A549 (cell line): ENCODE results near the gene CBFA2T2. TPM values are rescaled to one million over a fixed set of nuclear protein-coding genes. Genes with fewer than 3 reads are reported as not detected.
A peak's percentile ranks its signal among the peaks of the same experiment; 100 is the strongest.

Source experiments
- ATAC-seq, 2 experiments: fragments of 200-7000 bp in 1 of 2; fragments of >200 bp in 1 of 2; cut with Nextera tagmentation in 1 of 2; cut with Tn5 transposase in 1 of 2; 3 replicates each; pipeline versions ENCODE4 v1.8.0 to v1.9.1; 2018 to 2020; ENCODE audit warnings: mild to moderate bottlenecking in 1 of 2, moderate library complexity in 1 of 2
- CTCF ChIA-PET: fragments of 300-600 bp; sonication (Branson Sonifier 250); formaldehyde crosslinking; extraction: SDS; loops from one replicate; lab custom pipeline; 2021; ENCODE audit warnings: antibody characterized with exemption, inconsistent platforms; lab: Yijun Ruan, JAX
- POLR2A ChIA-PET: fragments of 350-600 bp; formaldehyde crosslinking; extraction: SDS; loops from one replicate; lab custom pipeline; 2021; ENCODE audit warnings: antibody characterized with exemption, inconsistent platforms; lab: Yijun Ruan, JAX
- DNase-seq, 2 experiments: peaks; one replicate each; pipeline versions ENCODE4 v3.0.0 to v3.0.0-alpha.2; 2011 to 2016; ENCODE audit warnings: low read depth in 1 of 2, low spot score in 1 of 2
- FAIRE-seq: peaks from 2 replicates; lab custom pipeline; 2011; peaks lifted over from hg19 to GRCh38; lab: Jason Lieb, UNC
- H3K27ac ChIP-seq, 2 experiments: fragments of >200 bp; sonication (Bioruptor Twin); formaldehyde crosslinking; 3 replicates each; pipeline ENCODE4 v1.5.1; 2016 to 2017
- H3K4me1 ChIP-seq: fragments of >200 bp; sonication (Bioruptor Twin); formaldehyde crosslinking; 3 replicates; pipeline ENCODE4 v1.6.1; 2016
- H3K4me2 ChIP-seq: fragments of >200 bp; sonication (Bioruptor Twin); formaldehyde crosslinking; 3 replicates; pipeline ENCODE4 v1.6.1; 2016
- H3K4me3 ChIP-seq: fragments of >200 bp; sonication (Bioruptor Twin); formaldehyde crosslinking; 3 replicates; pipeline ENCODE4 v1.5.1; 2016
- H3K9me3 ChIP-seq: fragments of >200 bp; sonication (Bioruptor Twin); formaldehyde crosslinking; 3 replicates; pipeline ENCODE4 v1.6.1; 2016
- BHLHE40 ChIP-seq: IDR thresholded peaks from 2 replicates; pipeline ENCODE4 v1.6.1; 2012; ENCODE audit warnings: low read depth, low read length, inconsistent platforms
- EHF ChIP-seq: fragments of 250-450 bp; sonication (Bioruptor Pico); IDR thresholded peaks from 2 replicates; pipeline ENCODE4 v1.5.0; 2020; ENCODE audit warnings: mild to moderate bottlenecking
- EHMT2 ChIP-seq: fragments of 200-600 bp; sonication (generic); IDR thresholded peaks from 2 replicates; pipeline ENCODE4 v1.6.1; 2016; ENCODE audit warnings: antibody characterized with exemption, low read depth, mild to moderate bottlenecking, moderate library complexity
- HOXA7 ChIP-seq: fragments of 250-450 bp; sonication (Bioruptor Pico); IDR thresholded peaks from 2 replicates; pipeline ENCODE4 v1.5.0; 2020; ENCODE audit warnings: mild to moderate bottlenecking, moderate library complexity
- JUN ChIP-seq, 2 experiments: fragments of >200 bp; sonication (Bioruptor Twin); formaldehyde crosslinking; IDR thresholded peaks; 2 replicates in 1 of 2; 3 replicates in 1 of 2; pipeline ENCODE4 v1.6.1; 2016 to 2017
- KDM5A ChIP-seq: fragments of 200-600 bp; sonication (generic); IDR thresholded peaks from 2 replicates; pipeline ENCODE4 v1.6.1; 2016; ENCODE audit warnings: antibody characterized with exemption, mild to moderate bottlenecking
- MAFK ChIP-seq: fragments of 450-650 bp; IDR thresholded peaks from 2 replicates; pipeline ENCODE4 v1.6.1; 2014; ENCODE audit not compliant: partially characterized antibody
- NR3C1 ChIP-seq: fragments of >200 bp; sonication (Bioruptor Twin); formaldehyde crosslinking; IDR thresholded peaks from 3 replicates; pipeline ENCODE4 v1.6.1; 2017
- RAD21 ChIP-seq, 2 experiments: fragments of >200 bp in 1 of 2; sonication (Bioruptor Twin) in 1 of 2; formaldehyde crosslinking in 1 of 2; IDR thresholded peaks in 1 of 2; conservative IDR thresholded peaks in 1 of 2; 2 replicates in 1 of 2; 3 replicates in 1 of 2; pipeline ENCODE4 v1.6.1; 2012 to 2018; ENCODE audit warnings: inconsistent platforms in 1 of 2
- ZSCAN20 ChIP-seq: fragments of 250-450 bp; sonication (Bioruptor Pico); IDR thresholded peaks from 2 replicates; pipeline ENCODE4 v1.8.0; 2022; ENCODE audit warnings: mild to moderate bottlenecking, moderate library complexity
- WGBS: methylation state at CpG from one replicate; pipeline ENCODE4 v1.1.6; 2017; ENCODE audit errors: missing lambda C conversion rate; 5-methylcytosine and 5-hydroxymethylcytosine counted together
- polyA plus RNA-seq, 4 experiments: library from polyadenylated mRNA; depleted of rRNA in 3 of 4; stranded (reverse); fragments of >200 nt; fragmentation: RNase III in 1 of 4; extraction: RNeasy Plus Mini Kit Qiagen cat#74134 plus additional on column Dnase treatment in 1 of 4; gene quantifications; 2 replicates in 3 of 4; 3 replicates in 1 of 4; pipeline ENCODE4 v1.2.3, GENCODE V29; 2011 to 2017
- TF ChIP-seq, protein P1 (sequence below): fragments of >200 bp; sonication (Bioruptor Twin); formaldehyde crosslinking; IDR thresholded peaks from 3 replicates; pipeline ENCODE4 v1.6.1; 2016
- TF ChIP-seq, protein P2 (sequence below): fragments of 450-650 bp; IDR thresholded peaks from 2 replicates; pipeline ENCODE4 v1.6.1; 2014; ENCODE audit warnings: antibody characterized with exemption
- TF ChIP-seq, protein P3 (sequence below): fragments of 150-350 bp; IDR thresholded peaks from 2 replicates; pipeline ENCODE4 v1.6.1; 2014; ENCODE audit warnings: low read depth, mild to moderate bottlenecking, low read length
- TF ChIP-seq, protein P4 (sequence below): fragments of 200-600 bp; sonication (generic); IDR thresholded peaks from 2 replicates; pipeline ENCODE4 v1.6.1; 2016; ENCODE audit warnings: antibody characterized with exemption, mild to moderate bottlenecking, moderate library complexity

The CBFA2T2 gene
- polyA plus RNA-seq, 2 of the 4 experiments (the other 2 are of a cell fraction), result 6.8 to 9.4 TPM

DNA sequence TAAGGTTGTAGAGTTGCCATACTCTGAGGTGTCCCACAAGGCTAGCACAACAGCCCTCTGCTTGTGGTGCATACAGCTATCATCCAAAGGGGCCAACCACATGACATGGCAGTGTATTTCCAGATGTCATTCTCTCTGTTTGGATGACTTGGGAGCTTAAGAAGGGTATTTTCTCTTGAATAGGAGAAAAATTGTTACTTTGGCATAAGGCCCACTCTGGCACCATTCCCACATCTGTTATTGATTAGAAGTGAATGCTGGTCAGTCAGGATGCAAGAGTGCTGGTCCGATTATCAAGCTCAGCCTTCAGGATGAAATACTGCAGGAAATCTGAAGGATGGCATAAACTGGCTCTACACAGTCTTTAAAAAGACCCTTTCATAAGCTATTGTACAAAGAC is 88.6 kb downstream of the CBFA2T2 start:
- 86% methylated on average over 1 of the region's 1 CpG for WGBS
- Histone ChIP-seq H3K4me1 (0 out of 3 replicates have a peak, but pooled peaks cover 4% of the 10 kb centered on the region), H3K4me2 (no peak overlapping the region), H3K27ac (no peak overlapping the region), H3K4me3 (no peak overlapping the region), H3K9me3 (no peaks in the 10 kb centered on the region)
- no peak for ATAC-seq
- no peak for DNase-seq
- POLR2A ChIA-PET, result no interaction called here
- TF ChIP-seq, protein P1, sequence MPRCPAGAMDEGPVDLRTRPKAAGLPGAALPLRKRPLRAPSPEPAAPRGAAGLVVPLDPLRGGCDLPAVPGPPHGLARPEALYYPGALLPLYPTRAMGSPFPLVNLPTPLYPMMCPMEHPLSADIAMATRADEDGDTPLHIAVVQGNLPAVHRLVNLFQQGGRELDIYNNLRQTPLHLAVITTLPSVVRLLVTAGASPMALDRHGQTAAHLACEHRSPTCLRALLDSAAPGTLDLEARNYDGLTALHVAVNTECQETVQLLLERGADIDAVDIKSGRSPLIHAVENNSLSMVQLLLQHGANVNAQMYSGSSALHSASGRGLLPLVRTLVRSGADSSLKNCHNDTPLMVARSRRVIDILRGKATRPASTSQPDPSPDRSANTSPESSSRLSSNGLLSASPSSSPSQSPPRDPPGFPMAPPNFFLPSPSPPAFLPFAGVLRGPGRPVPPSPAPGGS, result no peak
- FAIRE-seq, result no peak
- CTCF ChIA-PET, result interaction anchor here (1.2 kb wide), 1 partner anchor 9 kb away, joined by 3 read pairs; no protein-coding TSS in a partner anchor

DNA sequence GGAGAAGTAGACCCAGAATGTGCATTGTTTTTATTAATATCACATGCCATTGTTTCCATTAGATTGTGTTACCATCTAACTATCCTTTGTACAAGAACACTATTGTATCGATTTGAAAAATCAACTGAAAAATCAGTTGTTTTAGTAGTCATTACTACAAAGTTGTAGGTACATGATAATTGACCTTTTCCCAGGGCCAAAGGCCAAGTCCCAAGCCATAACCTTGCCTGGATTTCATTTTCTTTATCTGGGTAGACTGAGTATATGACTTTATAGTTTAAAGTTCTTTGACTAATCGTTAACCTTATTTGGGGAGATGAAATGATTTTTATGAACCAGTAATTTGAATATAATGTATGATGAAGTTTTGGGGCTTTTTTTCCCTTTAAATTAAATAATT is 93.2 kb downstream of the CBFA2T2 start:
- ATAC-seq (no peak), DNase-seq (no peak), FAIRE-seq (peak; percentile 63)
- TF ChIP-seq EHF (CRISPR knock-in tag) (no peak), KDM5A (no peak), JUN (IDR thresholded peaks at IDR 0.05) (no peak), NR3C1 (no peak), MAFK (no peak)
- H3K27ac ChIP-seq, result no peak overlapping the region
- H3K4me1 ChIP-seq, result peaks cover 15% of the 10 kb centered on the region; the same call in 2 of the 3 replicates
- no peaks in the 10 kb centered on the region for H3K9me3 ChIP-seq
- CTCF ChIA-PET, result no interaction called here
- POLR2A ChIA-PET, result no interaction called here
- H3K4me2 ChIP-seq, result no peak overlapping the region
- H3K4me3 ChIP-seq, result no peak overlapping the region
- WGBS, result 96% methylated on average over 2 of the region's 2 CpGs

DNA sequence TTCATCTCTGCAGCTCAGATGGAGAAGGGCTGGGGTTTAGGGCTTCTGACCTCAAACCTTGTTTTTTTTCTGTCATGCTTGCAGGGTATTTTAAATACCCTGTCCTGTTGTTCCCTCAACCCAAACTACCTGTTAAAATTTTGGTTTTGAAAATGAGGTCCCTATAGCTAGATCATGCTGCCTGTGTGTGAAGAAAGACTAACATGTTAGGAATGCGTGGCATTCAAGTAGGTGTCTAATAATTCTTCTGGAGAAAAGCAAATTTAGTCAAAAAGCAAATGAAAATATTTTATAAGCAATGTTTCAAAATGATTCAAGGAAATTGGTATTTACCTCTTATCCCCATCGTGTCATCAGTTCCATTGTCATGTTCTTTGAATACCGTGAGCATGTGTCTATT is 95.1 kb downstream of the CBFA2T2 start:
- ChIA-PET POLR2A (interaction anchor here (0.9 kb wide), 1 partner anchor 95 kb away, joined by 3 read pairs; the partner anchor contains the start of gene CBFA2T2), CTCF (interaction anchor here (1.8 kb wide), 1 partner anchor 13 kb away, joined by 5 read pairs; no protein-coding TSS in a partner anchor)
- no peak for ATAC-seq
- no peak for FAIRE-seq
- Histone ChIP-seq H3K4me2 (0 out of 3 replicates have a peak overlapping the region, but pooled peaks have one; percentile 11), H3K9me3 (no peaks in the 10 kb centered on the region), H3K27ac (no peak overlapping the region), H3K4me3 (no peak overlapping the region), H3K4me1 (peaks cover 15% of the 10 kb centered on the region; the same call in 2 of the 3 replicates)
- WGBS, result 55% methylated on average over 3 of the region's 3 CpGs
- no peak for TF ChIP-seq EHMT2
- TF ChIP-seq ZSCAN20, result no peak
- TF ChIP-seq, protein P2, sequence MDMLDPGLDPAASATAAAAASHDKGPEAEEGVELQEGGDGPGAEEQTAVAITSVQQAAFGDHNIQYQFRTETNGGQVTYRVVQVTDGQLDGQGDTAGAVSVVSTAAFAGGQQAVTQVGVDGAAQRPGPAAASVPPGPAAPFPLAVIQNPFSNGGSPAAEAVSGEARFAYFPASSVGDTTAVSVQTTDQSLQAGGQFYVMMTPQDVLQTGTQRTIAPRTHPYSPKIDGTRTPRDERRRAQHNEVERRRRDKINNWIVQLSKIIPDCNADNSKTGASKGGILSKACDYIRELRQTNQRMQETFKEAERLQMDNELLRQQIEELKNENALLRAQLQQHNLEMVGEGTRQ, result no peak
- TF ChIP-seq BHLHE40, result no peak
- TF ChIP-seq, protein P3, sequence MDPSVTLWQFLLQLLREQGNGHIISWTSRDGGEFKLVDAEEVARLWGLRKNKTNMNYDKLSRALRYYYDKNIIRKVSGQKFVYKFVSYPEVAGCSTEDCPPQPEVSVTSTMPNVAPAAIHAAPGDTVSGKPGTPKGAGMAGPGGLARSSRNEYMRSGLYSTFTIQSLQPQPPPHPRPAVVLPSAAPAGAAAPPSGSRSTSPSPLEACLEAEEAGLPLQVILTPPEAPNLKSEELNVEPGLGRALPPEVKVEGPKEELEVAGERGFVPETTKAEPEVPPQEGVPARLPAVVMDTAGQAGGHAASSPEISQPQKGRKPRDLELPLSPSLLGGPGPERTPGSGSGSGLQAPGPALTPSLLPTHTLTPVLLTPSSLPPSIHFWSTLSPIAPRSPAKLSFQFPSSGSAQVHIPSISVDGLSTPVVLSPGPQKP, result no peak
- no peak for TF ChIP-seq RAD21 (conservative IDR thresholded peaks at IDR 0.05 in 1 of 2, IDR thresholded peaks at IDR 0.05 in 1 of 2)
- no peak for DNase-seq

DNA sequence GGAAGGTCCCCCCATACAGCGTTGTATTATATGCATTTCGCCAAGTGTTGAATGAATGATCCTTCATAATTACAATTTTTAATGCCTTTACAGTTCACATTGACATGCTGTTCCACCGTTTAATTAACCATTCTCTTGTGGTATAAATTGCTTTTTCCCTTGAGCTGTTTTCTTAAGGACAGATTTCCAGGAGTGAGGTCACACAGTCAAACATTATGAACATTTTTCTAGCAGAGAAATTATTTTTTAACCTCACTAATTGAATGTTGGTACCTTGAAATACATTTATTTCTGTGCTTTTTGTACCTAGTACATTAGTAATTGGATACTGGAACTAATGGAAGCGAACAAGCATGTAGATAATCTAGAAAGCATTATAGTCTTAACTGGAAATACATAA is 95.5 kb downstream of the CBFA2T2 start:
- 88% methylated on average over 4 of the region's 4 CpGs for WGBS
- peaks cover 15% of the 10 kb centered on the region; the same call in 2 of the 3 replicates for H3K4me1 ChIP-seq
- TF ChIP-seq HOXA7 (CRISPR knock-in tag) (no peak), JUN (IDR thresholded peaks at IDR 0.05) (no peak)
- TF ChIP-seq, protein P1, result no peak
- TF ChIP-seq, protein P4, sequence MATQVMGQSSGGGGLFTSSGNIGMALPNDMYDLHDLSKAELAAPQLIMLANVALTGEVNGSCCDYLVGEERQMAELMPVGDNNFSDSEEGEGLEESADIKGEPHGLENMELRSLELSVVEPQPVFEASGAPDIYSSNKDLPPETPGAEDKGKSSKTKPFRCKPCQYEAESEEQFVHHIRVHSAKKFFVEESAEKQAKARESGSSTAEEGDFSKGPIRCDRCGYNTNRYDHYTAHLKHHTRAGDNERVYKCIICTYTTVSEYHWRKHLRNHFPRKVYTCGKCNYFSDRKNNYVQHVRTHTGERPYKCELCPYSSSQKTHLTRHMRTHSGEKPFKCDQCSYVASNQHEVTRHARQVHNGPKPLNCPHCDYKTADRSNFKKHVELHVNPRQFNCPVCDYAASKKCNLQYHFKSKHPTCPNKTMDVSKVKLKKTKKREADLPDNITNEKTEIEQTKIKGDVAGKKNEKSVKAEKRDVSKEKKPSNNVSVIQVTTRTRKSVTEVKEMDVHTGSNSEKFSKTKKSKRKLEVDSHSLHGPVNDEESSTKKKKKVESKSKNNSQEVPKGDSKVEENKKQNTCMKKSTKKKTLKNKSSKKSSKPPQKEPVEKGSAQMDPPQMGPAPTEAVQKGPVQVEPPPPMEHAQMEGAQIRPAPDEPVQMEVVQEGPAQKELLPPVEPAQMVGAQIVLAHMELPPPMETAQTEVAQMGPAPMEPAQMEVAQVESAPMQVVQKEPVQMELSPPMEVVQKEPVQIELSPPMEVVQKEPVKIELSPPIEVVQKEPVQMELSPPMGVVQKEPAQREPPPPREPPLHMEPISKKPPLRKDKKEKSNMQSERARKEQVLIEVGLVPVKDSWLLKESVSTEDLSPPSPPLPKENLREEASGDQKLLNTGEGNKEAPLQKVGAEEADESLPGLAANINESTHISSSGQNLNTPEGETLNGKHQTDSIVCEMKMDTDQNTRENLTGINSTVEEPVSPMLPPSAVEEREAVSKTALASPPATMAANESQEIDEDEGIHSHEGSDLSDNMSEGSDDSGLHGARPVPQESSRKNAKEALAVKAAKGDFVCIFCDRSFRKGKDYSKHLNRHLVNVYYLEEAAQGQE, result no peak
- peak; percentile 63 for FAIRE-seq
- POLR2A ChIA-PET, result no interaction called here
- no peak overlapping the region for H3K4me3 ChIP-seq
- H3K27ac ChIP-seq, result no peak overlapping the region
- no peaks in the 10 kb centered on the region for H3K9me3 ChIP-seq
- CTCF ChIA-PET, result interaction anchor here (1.8 kb wide), 1 partner anchor 13 kb away, joined by 5 read pairs; no protein-coding TSS in a partner anchor
- no peak overlapping the region for H3K4me2 ChIP-seq
- no peak for DNase-seq
- ATAC-seq, result no peak
